ENCODE results near the gene SAMD10.

The SAMD10 gene

GRCh38 chr20:64005394-64005793 lies 26.0 kb upstream of the SAMD10 start:
- Histone ChIP-seq H3K27ac (ENCODE audit: extremely low read depth, low read depth, low read length) (no peak overlapping the region), H3K4me3 (ENCODE audit: low read depth, low read length) (no peak overlapping the region), H3K9me3 (ENCODE audit: control insufficient read depth, insufficient read depth, low read depth, low read length) (no peaks in the 10 kb centered on the region), H3K36me3 (ENCODE audit: control insufficient read depth in 2 of 2, insufficient read depth in 1 of 2, low read length in 2 of 2) (peaks cover 34 to 81% of the 10 kb centered on the region in 2 experiments), H3K4me1 (ENCODE audit: control insufficient read depth, insufficient read depth, low read length) (no peaks in the 10 kb centered on the region; the same call in 1 of the 2 replicates)
- ChIA-PET CTCF (no interaction called here), POLR2A (no interaction called here)
- no peak for TF ChIP-seq ZNF776 (tag by site-specific recombination; IDR thresholded peaks at IDR 0.05; ENCODE audit: borderline replicate concordance)
- no peak for TF ChIP-seq ZNF311 (tag by site-specific recombination; IDR thresholded peaks at IDR 0.05; ENCODE audit: borderline replicate concordance)

GRCh38 chr20:64003960-64004725 lies 24.7 kb upstream of the SAMD10 start:
- H3K4me3 ChIP-seq (ENCODE audit: low read depth, low read length): no peak overlapping the region
- H3K9me3 ChIP-seq (ENCODE audit: control insufficient read depth, insufficient read depth, low read depth, low read length): no peaks in the 10 kb centered on the region
- ChIA-PET POLR2A (no interaction called here), CTCF (interaction anchor here (2.0 kb wide), 1 partner anchor 35 kb away, joined by 7 read pairs; no protein-coding TSS in a partner anchor)
- H3K4me1 ChIP-seq (ENCODE audit: control insufficient read depth, insufficient read depth, low read length): no peaks in the 10 kb centered on the region; the same call in 1 of the 2 replicates
- no peak for TF ChIP-seq ZBTB1 (tag by site-specific recombination; IDR thresholded peaks at IDR 0.05)
- peak; percentile 86 for TF ChIP-seq WT1 (tag by site-specific recombination; IDR thresholded peaks at IDR 0.05)
- TF ChIP-seq ZNF449 (tag by site-specific recombination; IDR thresholded peaks at IDR 0.05): no peak
- peak; percentile 70 for TF ChIP-seq ZNF341 (tag by site-specific recombination; IDR thresholded peaks at IDR 0.05; ENCODE audit: low read depth)
- no peak for TF ChIP-seq KLF16 (tag by site-specific recombination; IDR thresholded peaks at IDR 0.05)
- no peak overlapping the region for H3K27ac ChIP-seq (ENCODE audit: extremely low read depth, low read depth, low read length)
- H3K36me3 ChIP-seq (ENCODE audit: control insufficient read depth in 2 of 2, insufficient read depth in 1 of 2, low read length in 2 of 2): peaks cover 35 to 81% of the 10 kb centered on the region in 2 experiments

GRCh38 chr20:64001607-64002011 lies 22.2 kb upstream of the SAMD10 start:
- POLR2A ChIA-PET: interaction anchor here (1.0 to 1.1 kb wide), 3 partner anchors 21 to 136 kb away, joined by 3 to 5 read pairs (median 4); partner anchors contain the start of genes PRPF6 and TPD52L2
- CTCF ChIA-PET: interaction anchor here (1.5 kb wide), 1 partner anchor 21 kb away, joined by 7 read pairs; the partner anchor contains the start of gene PRPF6
- Histone ChIP-seq H3K27ac (ENCODE audit: extremely low read depth, low read depth, low read length) (peak overlapping the region; percentile 60), H3K36me3 (ENCODE audit: control insufficient read depth in 2 of 2, insufficient read depth in 1 of 2, low read length in 2 of 2) (peaks cover 33 to 78% of the 10 kb centered on the region in 2 experiments), H3K4me1 (ENCODE audit: control insufficient read depth, insufficient read depth, low read length) (no peaks in the 10 kb centered on the region; the same call in 1 of the 2 replicates), H3K9me3 (ENCODE audit: control insufficient read depth, insufficient read depth, low read depth, low read length) (no peaks in the 10 kb centered on the region), H3K4me3 (ENCODE audit: low read depth, low read length) (no peak overlapping the region)
- TF ChIP-seq ZNF600 (tag by site-specific recombination; IDR thresholded peaks at IDR 0.05): peak; percentile 97
- 0 out of 2 replicates have a peak, but pooled peaks have one; percentile 37 for TF ChIP-seq ZSCAN18 (tag by site-specific recombination; IDR thresholded peaks at IDR 0.05)
- no peak for TF ChIP-seq ZNF426 (tag by site-specific recombination; IDR thresholded peaks at IDR 0.05)
- TF ChIP-seq PRDM10 (tag by site-specific recombination; IDR thresholded peaks at IDR 0.05): peak; percentile 64
- peak; percentile 22; the same call in 1 of the 2 replicates for TF ChIP-seq PATZ1 (tag by site-specific recombination; IDR thresholded peaks at IDR 0.05)
- TF ChIP-seq ZNF366 (tag by site-specific recombination; conservative IDR thresholded peaks at IDR 0.05): peak; percentile 80
- no peak for TF ChIP-seq SP2 (tag by site-specific recombination; IDR thresholded peaks at IDR 0.05)
- TF ChIP-seq TSHZ1 (tag by site-specific recombination; IDR thresholded peaks at IDR 0.05; ENCODE audit: borderline replicate concordance): peak; percentile 61; the same call in 1 of the 2 replicates
- TF ChIP-seq GLIS1 (tag by site-specific recombination; IDR thresholded peaks at IDR 0.05): peak; percentile 74
- peak; percentile 78 for TF ChIP-seq ZNF629 (tag by site-specific recombination; IDR thresholded peaks at IDR 0.05)
